H1 (cell line): Measurements from ENCODE around the gene POLR3H. TPM values are rescaled to one million over a fixed set of nuclear protein-coding genes. Genes with fewer than 3 reads are reported as not detected.

Experiments used
- TEAD4 ChIP-seq: IDR thresholded peaks from 2 replicates; pipeline ENCODE4 v1.6.1; 2012; ENCODE audit warnings: low read depth, low read length, inconsistent platforms, mixed read lengths
- polyA plus RNA-seq, 7 experiments: library from polyadenylated mRNA; depleted of rRNA in 3 of 7; stranded (reverse) in 5 of 7; unstranded in 2 of 7; fragments of >200 nt in 5 of 7; fragments of 200-250 nt in 2 of 7; gene quantifications; 1 replicate in 5 of 7; 2 replicates in 1 of 7; 4 replicates in 1 of 7; pipeline versions ENCODE4 v1.2.1 to v1.2.3, GENCODE V29; 2011 to 2013; ENCODE audit warnings: missing spikeins in 2 of 7, mixed read lengths in 2 of 7
- total RNA-seq: library from RNA; stranded (reverse); fragmentation: NEBNext Ultra II Directional; extraction: Animal tissue kit (Norgen Biotek cat#: 25700); gene quantifications from 2 replicates; pipeline ENCODE4 v1.2.1, GENCODE V29; 2021

Gene POLR3H
- total and polyA plus RNA-seq, 2 of the 8 experiments (the other 6 are each of a cell fraction or from before 2014, with no cell fraction given): 29.7 to 39.2 TPM

DNA sequence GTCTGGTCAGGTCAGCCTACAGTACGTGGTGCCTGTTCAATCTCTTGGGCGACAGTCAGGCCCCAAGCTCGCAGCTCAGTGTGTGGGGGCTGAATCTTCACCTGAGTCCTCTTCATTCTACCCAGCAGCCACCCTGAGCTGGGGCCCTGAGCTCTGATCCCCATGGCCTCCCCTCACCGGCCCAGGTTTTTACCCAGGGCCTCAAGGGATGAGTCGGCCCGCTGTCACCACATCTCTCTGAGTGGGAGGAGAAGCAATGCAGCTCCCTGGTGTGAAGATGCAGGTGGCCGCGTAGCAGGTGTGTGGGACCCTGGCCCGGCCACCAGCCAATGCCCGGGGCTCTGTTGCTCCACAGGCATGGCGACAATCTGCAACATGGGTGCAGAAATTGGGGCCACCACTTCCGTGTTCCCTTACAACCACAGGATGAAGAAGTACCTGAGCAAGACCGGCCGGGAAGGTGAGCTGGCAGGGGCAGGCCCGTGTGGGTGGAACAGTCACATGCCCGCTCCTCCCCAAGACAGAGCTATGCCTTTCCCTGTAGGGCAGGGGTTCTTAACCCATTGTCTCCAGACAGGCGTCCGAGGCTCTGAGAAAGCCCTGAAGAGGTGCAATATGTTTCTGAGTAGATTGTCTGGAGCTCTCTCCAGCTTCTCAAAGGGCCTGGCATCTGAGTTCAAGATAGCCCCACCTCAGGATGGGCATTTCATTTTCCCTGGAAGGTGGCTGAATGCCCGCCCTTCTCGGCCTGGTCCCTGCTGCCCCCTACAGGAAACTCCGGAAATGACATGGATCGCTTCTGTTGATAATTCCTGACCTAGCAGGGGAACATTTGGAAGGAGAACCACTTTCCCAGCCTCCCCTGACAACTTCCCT lies 26.9 kb downstream of the POLR3H start (continued):
- 0 out of 2 replicates have a peak, but pooled peaks have one; percentile 17 for TF ChIP-seq TEAD4
